Chondrocyte (in vitro differentiated cells): ENCODE data around the gene SIRT7. TPM values are rescaled to one million over a fixed set of nuclear protein-coding genes. Genes with fewer than 3 reads are reported as not detected.

Source experiments
- DNase-seq: peaks from one replicate; pipeline ENCODE4 v3.0.0; 2021; ENCODE audit warnings: mixed read lengths, low spot score
- H3K27ac Mint-ChIP-seq: one replicate; pipeline ENCODE4 v1.8.0; 2021; ENCODE audit warnings: mild to moderate bottlenecking, moderate library complexity, mixed read lengths; ENCODE audit not compliant: unreplicated experiment
- H3K27me3 Mint-ChIP-seq: 2 replicates; pipeline ENCODE4 v1.8.0; 2021; ENCODE audit warnings: low read depth, mixed read lengths
- H3K36me3 Mint-ChIP-seq: 2 replicates; pipeline ENCODE4 v1.8.0; 2021; ENCODE audit warnings: low read depth, mixed read lengths
- H3K4me1 Mint-ChIP-seq: 2 replicates; pipeline ENCODE4 v1.8.0; 2021; ENCODE audit warnings: low read depth, mild to moderate bottlenecking, mixed read lengths
- H3K4me3 Mint-ChIP-seq: one replicate; pipeline ENCODE4 v1.8.0; 2021; ENCODE audit warnings: mild to moderate bottlenecking, moderate library complexity, mixed read lengths; ENCODE audit not compliant: unreplicated experiment
- H3K9me3 Mint-ChIP-seq: 2 replicates; pipeline ENCODE4 v1.8.0; 2021; ENCODE audit warnings: low read depth, mixed read lengths
- total RNA-seq: library from RNA; stranded (reverse); gene quantifications from 3 replicates; pipeline ENCODE4 v1.2.1, GENCODE V29; 2021
- TF ChIP-seq, protein P1 (sequence below): fragments of 200-600 bp; sonication (generic); IDR thresholded peaks from 2 replicates; pipeline ENCODE4 v1.5.0; 2021; ENCODE audit warnings: antibody characterized with exemption, mild to moderate bottlenecking, moderate library complexity

SIRT7 gene
- total RNA-seq, 1 donor from 2014 or later, result 15.8 TPM

- Mint-ChIP-seq H3K9me3 (no peaks in the 10 kb centered on the region), H3K27ac (peak overlapping the region; percentile 65), H3K27me3 (no peaks in the 10 kb centered on the region), H3K4me3 (peak overlapping the region; percentile 70), H3K36me3 (peaks cover 15% of the 10 kb centered on the region), H3K4me1 (peaks cover 27% of the 10 kb centered on the region)
- TF ChIP-seq, protein P1, sequence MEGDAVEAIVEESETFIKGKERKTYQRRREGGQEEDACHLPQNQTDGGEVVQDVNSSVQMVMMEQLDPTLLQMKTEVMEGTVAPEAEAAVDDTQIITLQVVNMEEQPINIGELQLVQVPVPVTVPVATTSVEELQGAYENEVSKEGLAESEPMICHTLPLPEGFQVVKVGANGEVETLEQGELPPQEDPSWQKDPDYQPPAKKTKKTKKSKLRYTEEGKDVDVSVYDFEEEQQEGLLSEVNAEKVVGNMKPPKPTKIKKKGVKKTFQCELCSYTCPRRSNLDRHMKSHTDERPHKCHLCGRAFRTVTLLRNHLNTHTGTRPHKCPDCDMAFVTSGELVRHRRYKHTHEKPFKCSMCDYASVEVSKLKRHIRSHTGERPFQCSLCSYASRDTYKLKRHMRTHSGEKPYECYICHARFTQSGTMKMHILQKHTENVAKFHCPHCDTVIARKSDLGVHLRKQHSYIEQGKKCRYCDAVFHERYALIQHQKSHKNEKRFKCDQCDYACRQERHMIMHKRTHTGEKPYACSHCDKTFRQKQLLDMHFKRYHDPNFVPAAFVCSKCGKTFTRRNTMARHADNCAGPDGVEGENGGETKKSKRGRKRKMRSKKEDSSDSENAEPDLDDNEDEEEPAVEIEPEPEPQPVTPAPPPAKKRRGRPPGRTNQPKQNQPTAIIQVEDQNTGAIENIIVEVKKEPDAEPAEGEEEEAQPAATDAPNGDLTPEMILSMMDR, result no peak
- DNase-seq, result no peak
Observed at GRCh38 chr17:81916234-81917001, 1.6 kb downstream of the SIRT7 start.

DNA sequence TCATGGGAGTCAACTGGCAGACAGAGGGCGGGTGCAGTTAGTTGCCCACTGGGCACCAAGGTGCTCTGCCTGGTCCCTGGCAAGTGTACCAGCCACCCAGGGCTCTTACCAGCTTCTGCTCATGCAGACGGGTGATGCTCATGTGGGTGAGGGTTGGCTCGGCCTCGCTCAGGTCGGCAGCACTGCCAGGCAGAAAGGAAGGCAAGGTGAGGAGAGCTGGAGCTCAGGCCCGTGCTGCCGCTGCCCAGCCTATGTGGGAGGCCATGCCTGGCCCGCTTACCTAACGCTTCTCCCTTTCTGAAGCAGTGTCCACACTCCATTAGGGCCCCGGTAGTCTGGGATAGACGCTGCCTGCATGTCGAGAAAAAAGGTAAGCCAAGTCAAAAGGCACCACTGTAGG is 2.6 kb downstream of the SIRT7 start:
- no peaks in the 10 kb centered on the region for H3K9me3 Mint-ChIP-seq
- no peak overlapping the region for H3K4me3 Mint-ChIP-seq
- no peaks in the 10 kb centered on the region for H3K27me3 Mint-ChIP-seq
- TF ChIP-seq, protein P1, result no peak
- no peak for DNase-seq
- peaks cover 26% of the 10 kb centered on the region for H3K4me1 Mint-ChIP-seq
- peaks cover 12% of the 10 kb centered on the region for H3K36me3 Mint-ChIP-seq
- H3K27ac Mint-ChIP-seq, result peak overlapping the region; percentile 27

GRCh38 chr17:81914103-81914850 is 3.7 kb downstream of the SIRT7 start:
- TF ChIP-seq, protein P1, result no peak
- no peaks in the 10 kb centered on the region for H3K9me3 Mint-ChIP-seq
- no peak overlapping the region for H3K4me3 Mint-ChIP-seq
- peaks cover 10% of the 10 kb centered on the region for H3K36me3 Mint-ChIP-seq
- no peaks in the 10 kb centered on the region for H3K27me3 Mint-ChIP-seq
- no peak overlapping the region for H3K27ac Mint-ChIP-seq
- H3K4me1 Mint-ChIP-seq, result peaks cover 32% of the 10 kb centered on the region
- DNase-seq, result no peak

GRCh38 chr17:81913394-81914102 is 4.4 kb downstream of the SIRT7 start:
- no peak overlapping the region for H3K4me3 Mint-ChIP-seq
- H3K9me3 Mint-ChIP-seq, result no peaks in the 10 kb centered on the region
- no peak for DNase-seq
- peaks cover 10% of the 10 kb centered on the region for H3K36me3 Mint-ChIP-seq
- H3K27ac Mint-ChIP-seq, result no peak overlapping the region
- H3K4me1 Mint-ChIP-seq, result peaks cover 32% of the 10 kb centered on the region
- no peaks in the 10 kb centered on the region for H3K27me3 Mint-ChIP-seq
- TF ChIP-seq, protein P1, result no peak
